Endothelial cell of umbilical vein (primary cell): Measurements from ENCODE around the gene SLC66A2. TPM values are rescaled to one million over a fixed set of nuclear protein-coding genes. Genes with fewer than 3 reads are reported as not detected.

Source experiments
- BruUV-seq: library from RNA; stranded (reverse); fragments of 400-500 nt; replicated peaks from 2 replicates; lab custom pipeline; 2021; lab: Mats Ljungman, UMichigan
- CTCF ChIA-PET: fragments of 300-600, 350-600 bp; sonication (Branson Sonifier 250); formaldehyde crosslinking; loops from one replicate; lab custom pipeline; 2021; ENCODE audit warnings: antibody characterized with exemption, inconsistent platforms; lab: Charles Lee
- POLR2A ChIA-PET: fragments of 300-600, 350-600 bp; sonication (Branson Sonifier 250); formaldehyde crosslinking; loops from one replicate; lab custom pipeline; 2021; ENCODE audit warnings: antibody characterized with exemption, inconsistent platforms; lab: Charles Lee
- DNase-seq: peaks from one replicate; pipeline ENCODE4 v3.0.0-alpha.2; 2011; ENCODE audit warnings: low read depth, low spot score
- FAIRE-seq: peaks from 2 replicates; lab custom pipeline; 2011; peaks lifted over from hg19 to GRCh38; lab: Jason Lieb, UNC
- H2AFZ ChIP-seq: 2 replicates; pipeline ENCODE4 v1.6.0; 2012; ENCODE audit warnings: low read depth, low read length, control low read depth, inconsistent platforms
- H3K27ac ChIP-seq: 2 replicates; pipeline ENCODE4 v1.5.1; 2011; ENCODE audit warnings: low read depth, mild to moderate bottlenecking, control low read depth, low read length, moderate library complexity; ENCODE audit not compliant: insufficient read depth
- H3K27me3 ChIP-seq, 2 experiments: 2 replicates each; pipeline versions ENCODE4 v1.6.0 to v1.6.1; 2011; ENCODE audit warnings: low read length in 2 of 2, mixed read lengths in 1 of 2; ENCODE audit not compliant: control insufficient read depth in 2 of 2, insufficient read depth in 2 of 2
- H3K36me3 ChIP-seq, 2 experiments: 2 replicates in 1 of 2; 3 replicates in 1 of 2; pipeline ENCODE4 v1.5.1; 2011; ENCODE audit warnings: low read length in 2 of 2, mild to moderate bottlenecking in 1 of 2, moderate library complexity in 1 of 2; ENCODE audit not compliant: control insufficient read depth in 2 of 2, insufficient read depth in 2 of 2; ENCODE audit errors: extremely low read depth in 1 of 2
- H3K4me1 ChIP-seq: 3 replicates; pipeline ENCODE4 v1.5.1; 2011; ENCODE audit warnings: mild to moderate bottlenecking, low read length; ENCODE audit not compliant: control insufficient read depth, insufficient read depth; ENCODE audit errors: extremely low read depth
- H3K4me2 ChIP-seq: 2 replicates; pipeline ENCODE4 v1.6.1; 2011; ENCODE audit warnings: low read length, control low read depth, mixed read lengths; ENCODE audit not compliant: insufficient read depth
- H3K4me3 ChIP-seq, 3 experiments: fragments of 200-600 bp in 1 of 3; sonication (generic), shearing (Covaris generic) in 1 of 3; replicated peaks in 1 of 3; 2 replicates each; pipeline ENCODE4 v1.5.1; 2011 to 2016; ENCODE audit warnings: control low read depth in 3 of 3, low read length in 3 of 3, mild to moderate bottlenecking in 2 of 3, inconsistent platforms in 1 of 3, low read depth in 1 of 3, moderate library complexity in 1 of 3; ENCODE audit not compliant: insufficient read depth in 1 of 3
- H3K79me2 ChIP-seq: 2 replicates; pipeline ENCODE4 v1.6.0; 2012; ENCODE audit warnings: low read length, inconsistent platforms; ENCODE audit not compliant: control insufficient read depth, insufficient read depth
- H3K9ac ChIP-seq: replicated peaks from 2 replicates; pipeline ENCODE3; 2011; ENCODE audit warnings: low read length, control low read depth; ENCODE audit not compliant: insufficient read depth; ENCODE audit errors: extremely low read depth
- H3K9me1 ChIP-seq: replicated peaks from 3 replicates; pipeline ENCODE4 v1.6.0; 2011; ENCODE audit warnings: mild to moderate bottlenecking, low read length; ENCODE audit not compliant: control insufficient read depth, insufficient read depth; ENCODE audit errors: extremely low read depth
- H3K9me3 ChIP-seq: replicated peaks from 2 replicates; pipeline ENCODE4 v1.5.1; 2012; ENCODE audit warnings: low read length, inconsistent platforms; ENCODE audit not compliant: control insufficient read depth, insufficient read depth
- H4K20me1 ChIP-seq: replicated peaks from 2 replicates; pipeline ENCODE3; 2011; ENCODE audit warnings: mild to moderate bottlenecking, low read length; ENCODE audit not compliant: control insufficient read depth, insufficient read depth; ENCODE audit errors: extremely low read depth
- CTCF ChIP-seq, 2 donors: IDR thresholded peaks; 1 replicate in 1 of 2; 2 replicates in 1 of 2; pipeline ENCODE4 v1.5.1; 2011; ENCODE audit warnings: low read length in 2 of 2, mild to moderate bottlenecking in 2 of 2, moderate library complexity in 2 of 2, control low read depth in 1 of 2, inconsistent platforms in 1 of 2, low read depth in 1 of 2; ENCODE audit not compliant: insufficient read depth in 1 of 2; ENCODE audit errors: extremely low read depth in 1 of 2
- EZH2 ChIP-seq: IDR thresholded peaks from 2 replicates; pipeline ENCODE4 v1.6.1; 2012; ENCODE audit warnings: borderline replicate concordance, low read depth, mild to moderate bottlenecking, moderate library complexity, low read length, inconsistent platforms; ENCODE audit not compliant: severe bottlenecking
- FOS ChIP-seq: IDR thresholded peaks from 2 replicates; pipeline ENCODE4 v1.6.1; 2011; ENCODE audit warnings: mild to moderate bottlenecking, low read length, moderate library complexity, borderline replicate concordance; ENCODE audit not compliant: insufficient read depth
- GATA2 ChIP-seq: IDR thresholded peaks from 2 replicates; pipeline ENCODE4 v1.7.0; 2011; ENCODE audit warnings: low read depth, mild to moderate bottlenecking, moderate library complexity, mixed read lengths, low read length; ENCODE audit not compliant: insufficient read length, insufficient read depth
- JUN ChIP-seq: IDR thresholded peaks from 2 replicates; pipeline ENCODE4 v1.6.1; 2011; ENCODE audit warnings: borderline replicate concordance, low read depth; ENCODE audit not compliant: insufficient read length, insufficient read depth
- MAX ChIP-seq: IDR thresholded peaks from 2 replicates; pipeline ENCODE4 v1.6.1; 2011; ENCODE audit not compliant: insufficient read depth, insufficient read length
- MYC ChIP-seq: IDR thresholded peaks from one replicate; pipeline ENCODE4 v1.6.1; 2011; ENCODE audit warnings: mild to moderate bottlenecking, low read depth, low read length
- POLR2A ChIP-seq: IDR thresholded peaks from 2 replicates; pipeline ENCODE4 v1.6.1; 2012; ENCODE audit warnings: low read depth, mild to moderate bottlenecking, control low read depth, low read length
- POLR2AphosphoS5 ChIP-seq: IDR thresholded peaks from 2 replicates; pipeline ENCODE4 v1.6.1; 2012; ENCODE audit warnings: low read depth, mild to moderate bottlenecking, control low read depth, low read length, moderate library complexity; ENCODE audit not compliant: insufficient read depth
- dilution Hi-C: fragments of 300-500 bp; cut with MboI; formaldehyde crosslinking; loops from one replicate; pipeline ENCODE4 v1.15.0; 2019; ENCODE audit warnings: low sequenced_read_pairs; ENCODE audit not compliant: extremely low pct_ligation_motif_present
- intact Hi-C: fragments of 100-400 bp; cut with micrococcal nuclease; formaldehyde crosslinking; loops from one replicate; pipeline ENCODE4 v1.10.0; 2022
- polyA plus RNA-seq, 4 experiments: library from polyadenylated mRNA; depleted of rRNA in 3 of 4; stranded (reverse) in 3 of 4; unstranded in 1 of 4; fragments of >200 nt; gene quantifications; 2 replicates each; pipeline versions ENCODE4 v1.2.1 to v1.2.3, GENCODE V29; 2011 to 2012; ENCODE audit warnings: missing spikeins in 1 of 4
- total RNA-seq: library from RNA; stranded (reverse); gene quantifications from 2 replicates; pipeline ENCODE4 v1.2.3, GENCODE V29; 2021

Gene SLC66A2
- total and polyA plus RNA-seq, 2 donors (not counting 3 experiments of a cell fraction or from before 2014, with no cell fraction given): 32.5 to 37.1 TPM

- CTCF ChIA-PET: interaction anchor here (1.4 kb wide), 1 partner anchor 17 kb away, joined by 3 read pairs; no protein-coding TSS in a partner anchor
- no peak overlapping the region for H2AFZ ChIP-seq
- peaks cover 0 to 15% of the 10 kb centered on the region in 2 experiments for H3K36me3 ChIP-seq
- H3K9me3 ChIP-seq: peaks cover 2% of the 10 kb centered on the region
- no peak overlapping the region for H3K9ac ChIP-seq
- FAIRE-seq: no peak
- H3K4me2 ChIP-seq: no peak overlapping the region
- H3K9me1 ChIP-seq: no peaks in the 10 kb centered on the region
- POLR2A ChIA-PET: no interaction called here
- no peak overlapping the region for H3K4me3 ChIP-seq
- H3K27me3 ChIP-seq: no peaks in the 10 kb centered on the region
- no peak for DNase-seq
- dilution Hi-C loops: no loop called here
- H4K20me1 ChIP-seq: no peaks in the 10 kb centered on the region
- H3K27ac ChIP-seq: no peak overlapping the region
- TF ChIP-seq FOS (no peak), POLR2AphosphoS5 (no peak), MYC (no peak), CTCF (IDR thresholded peaks at IDR 0.05; ENCODE audit: extremely low read depth in 1 of 2, insufficient read depth in 1 of 2, low read depth in 1 of 2, low read length in 2 of 2) (no peak), GATA2 (no peak), EZH2 (no peak), POLR2A (no peak), MAX (no peak), JUN (no peak)
- H3K4me1 ChIP-seq: no peaks in the 10 kb centered on the region
- no TSS peak for BruUV-seq
- intact Hi-C loops: no loop called here
- H3K79me2 ChIP-seq: peaks cover 34% of the 10 kb centered on the region
These were observed 17.7 kb downstream of the SLC66A2 start for GRCh38 chr18:79933765-79934164.
